Osteocyte (in vitro differentiated cells): Measurements from ENCODE around the gene TSSK3. TPM values are rescaled to one million over a fixed set of nuclear protein-coding genes. Genes with fewer than 3 reads are reported as not detected.
A peak's percentile ranks its signal among the peaks of the same experiment; 100 is the strongest.

ENCODE experiments used
- DNase-seq: peaks from one replicate; pipeline ENCODE4 v3.0.0; 2021; ENCODE audit warnings: mixed read lengths; ENCODE audit not compliant: unreplicated experiment; ENCODE audit errors: extremely low spot score
- H3K27ac Mint-ChIP-seq: one replicate; pipeline ENCODE4 v1.8.0; 2021; ENCODE audit warnings: mild to moderate bottlenecking, mixed read lengths; ENCODE audit not compliant: unreplicated experiment
- H3K27me3 Mint-ChIP-seq: one replicate; pipeline ENCODE4 v1.8.0; 2021; ENCODE audit warnings: mixed read lengths; ENCODE audit not compliant: unreplicated experiment
- H3K36me3 Mint-ChIP-seq: one replicate; pipeline ENCODE4 v1.8.0; 2021; ENCODE audit warnings: mixed read lengths; ENCODE audit not compliant: unreplicated experiment
- H3K4me1 Mint-ChIP-seq: one replicate; pipeline ENCODE4 v1.8.0; 2021; ENCODE audit warnings: mixed read lengths; ENCODE audit not compliant: unreplicated experiment
- H3K4me3 Mint-ChIP-seq: one replicate; pipeline ENCODE4 v1.8.0; 2021; ENCODE audit warnings: mild to moderate bottlenecking, moderate library complexity, mixed read lengths; ENCODE audit not compliant: unreplicated experiment
- H3K9me3 Mint-ChIP-seq: one replicate; pipeline ENCODE4 v1.8.0; 2021; ENCODE audit warnings: mixed read lengths; ENCODE audit not compliant: unreplicated experiment
- CTCF ChIP-seq: fragments of 200-600 bp; sonication (generic); IDR thresholded peaks from 2 replicates; pipeline ENCODE4 v1.5.0; 2021; ENCODE audit warnings: antibody characterized with exemption, mild to moderate bottlenecking, moderate library complexity
- total RNA-seq: library from RNA; stranded (reverse); gene quantifications from 2 replicates; pipeline ENCODE4 v1.2.1, GENCODE V29; 2021

Gene TSSK3
- total RNA-seq, 1 donor from 2014 or later, result 3.5 TPM

- H3K4me1 Mint-ChIP-seq, result peaks cover 5% of the 10 kb centered on the region
- no peak overlapping the region for H3K4me3 Mint-ChIP-seq
- H3K27me3 Mint-ChIP-seq, result no peaks in the 10 kb centered on the region
- TF ChIP-seq CTCF, result no peak
- H3K9me3 Mint-ChIP-seq, result no peaks in the 10 kb centered on the region
- no peak overlapping the region for H3K27ac Mint-ChIP-seq
- DNase-seq, result no peak
- no peaks in the 10 kb centered on the region for H3K36me3 Mint-ChIP-seq
Observed at GRCh38 chr1:32406629-32407111, 44.3 kb downstream of the TSSK3 start.

DNA sequence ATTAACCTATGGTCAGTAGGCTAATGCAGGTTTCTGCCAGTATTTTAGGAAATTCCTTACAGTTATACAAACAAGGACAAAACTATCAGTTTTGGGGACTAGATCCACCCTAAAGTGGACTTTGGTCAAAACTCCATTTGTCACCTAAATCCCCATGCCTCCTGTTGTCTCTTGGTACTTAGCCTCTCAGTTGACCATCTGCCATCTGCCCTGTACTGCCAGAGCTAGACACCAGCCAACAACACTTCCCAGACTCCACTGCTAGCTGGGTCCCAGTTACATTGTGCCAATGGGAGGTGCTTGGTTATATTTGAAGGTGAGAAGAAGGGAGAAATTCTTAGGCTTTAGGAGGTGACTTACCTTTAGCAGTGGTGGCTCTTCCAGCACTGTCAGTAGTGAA, 48.9 kb downstream of the TSSK3 start:
- peaks cover 15% of the 10 kb centered on the region for H3K27me3 Mint-ChIP-seq
- peaks cover 15% of the 10 kb centered on the region for H3K9me3 Mint-ChIP-seq
- H3K4me1 Mint-ChIP-seq, result peaks cover 10% of the 10 kb centered on the region
- no peak overlapping the region for H3K27ac Mint-ChIP-seq
- no peak overlapping the region for H3K4me3 Mint-ChIP-seq
- no peak for TF ChIP-seq CTCF
- no peaks in the 10 kb centered on the region for H3K36me3 Mint-ChIP-seq
- DNase-seq, result no peak

DNA sequence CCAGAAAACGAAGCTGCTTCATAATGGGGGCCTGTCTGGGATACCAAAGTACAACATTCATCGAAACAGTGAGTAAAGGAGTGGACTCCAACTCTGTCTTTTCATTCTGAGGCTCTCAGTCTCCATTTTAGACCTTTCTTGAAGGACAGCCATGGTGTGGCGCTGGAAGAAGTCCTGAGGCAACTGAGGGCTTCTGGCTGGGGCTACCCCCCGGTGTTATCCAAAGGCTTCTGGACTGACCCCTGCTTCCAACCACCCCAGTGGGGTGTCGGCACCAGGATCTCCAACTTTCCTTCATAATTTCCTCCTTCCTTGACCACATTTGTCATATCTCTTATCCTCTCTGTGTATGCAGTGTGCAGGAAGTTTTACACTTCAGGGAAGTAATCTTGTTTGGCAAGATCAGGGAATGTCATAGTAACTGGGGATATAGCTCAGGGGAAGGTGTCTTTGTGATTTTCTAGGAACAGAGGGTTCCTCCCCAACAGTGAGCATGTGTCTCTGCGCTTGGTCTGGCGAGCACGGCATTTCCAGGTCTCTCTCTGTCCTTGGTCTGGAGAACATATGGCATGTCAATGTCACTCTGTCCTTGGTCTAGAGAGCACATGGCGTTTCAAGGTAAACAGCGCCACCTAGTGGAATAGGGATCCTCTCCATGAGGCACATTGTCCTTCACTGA, 51.3 kb downstream of the TSSK3 start:
- H3K4me3 Mint-ChIP-seq, result no peak overlapping the region
- DNase-seq, result no peak
- H3K9me3 Mint-ChIP-seq, result peaks cover 15% of the 10 kb centered on the region
- H3K36me3 Mint-ChIP-seq, result no peaks in the 10 kb centered on the region
- H3K27me3 Mint-ChIP-seq, result peaks cover 32% of the 10 kb centered on the region
- TF ChIP-seq CTCF, result peak; percentile 56
- peaks cover 10% of the 10 kb centered on the region for H3K4me1 Mint-ChIP-seq
- H3K27ac Mint-ChIP-seq, result no peak overlapping the region

Other genes starting within 250 kb of the TSSK3 start
- gene TXLNA, start 182.9 kb upstream of the TSSK3 start, total RNA-seq, result 77.3 and 77.8 TPM in 2 replicates
- 24.0 and 29.9 TPM in 2 replicates for gene CCDC28B, start 161.9 kb upstream of the TSSK3 start, total RNA-seq
- 3.0 and 3.1 TPM in 2 replicates for gene IQCC, start 156.9 kb upstream of the TSSK3 start, total RNA-seq
- gene DCDC2B, start 153.4 kb upstream of the TSSK3 start, total RNA-seq, result not detected in 2 replicates
- gene TMEM234, start 140.2 kb upstream of the TSSK3 start, total RNA-seq, result 27.9 and 30.7 TPM in 2 replicates
- gene EIF3I, start 140.1 kb upstream of the TSSK3 start, total RNA-seq, result 159 and 163 TPM in 2 replicates
- 2.7 and 2.8 TPM in 2 replicates for gene FAM167B, start 115.3 kb upstream of the TSSK3 start, total RNA-seq
- gene LCK, start 111.3 kb upstream of the TSSK3 start, total RNA-seq, result not detected in 2 replicates
- 77.5 and 79.2 TPM in 2 replicates for gene HDAC1, start 70.5 kb upstream of the TSSK3 start, total RNA-seq
- 169 TPM in 2 replicates for gene MARCKSL1, start 26.3 kb upstream of the TSSK3 start, total RNA-seq
- 8.5 and 8.8 TPM in 2 replicates for gene FAM229A, start 54 bp upstream of the TSSK3 start, total RNA-seq
- 71.2 and 77.4 TPM in 2 replicates for gene BSDC1, start 31.9 kb downstream of the TSSK3 start, total RNA-seq
- gene ZBTB8B, start 102.5 kb downstream of the TSSK3 start, total RNA-seq, result 0.08 and 0.10 TPM in 2 replicates
- 10.7 and 11.5 TPM in 2 replicates for gene ZBTB8A, start 176.9 kb downstream of the TSSK3 start, total RNA-seq